Activated CD4-positive, CD25-positive, alpha-beta regulatory T cell treated with anti-CD3 and anti-CD28 coated beads, Interleukin-2, amount 50 U/mL, for 72 hours (primary cell): ENCODE results near the gene SHC3.

Source experiments
- DNase-seq: peaks from one replicate; pipeline ENCODE4 v3.0.0; 2021

SHC3 gene

GRCh38 chr9:89153232-89154017 lies 25.2 kb downstream of the SHC3 start:
- no peak for DNase-seq

GRCh38 chr9:89149726-89150125 lies 28.9 kb downstream of the SHC3 start:
- DNase-seq: no peak

GRCh38 chr9:89145097-89145496 lies 33.5 kb downstream of the SHC3 start:
- DNase-seq: no peak

GRCh38 chr9:89144238-89144637 lies 34.4 kb downstream of the SHC3 start:
- DNase-seq: no peak

GRCh38 chr9:89143266-89143665 lies 35.4 kb downstream of the SHC3 start:
- DNase-seq: no peak

GRCh38 chr9:89139455-89139854 lies 39.2 kb downstream of the SHC3 start:
- DNase-seq: no peak

GRCh38 chr9:89138463-89139390 lies 39.9 kb downstream of the SHC3 start:
- no peak for DNase-seq

- DNase-seq: no peak
Observed at GRCh38 chr9:89137542-89138462, 40.8 kb downstream of the SHC3 start.

- DNase-seq: no peak
Observed at GRCh38 chr9:89135591-89136166, 42.9 kb downstream of the SHC3 start.

GRCh38 chr9:89134709-89135108 lies 43.9 kb downstream of the SHC3 start:
- no peak for DNase-seq

GRCh38 chr9:89122949-89123348 lies 55.7 kb downstream of the SHC3 start:
- no peak for DNase-seq

- DNase-seq: no peak
Observed at GRCh38 chr9:89120704-89121103, 57.9 kb downstream of the SHC3 start.

- DNase-seq: no peak
Observed at GRCh38 chr9:89116805-89117192, 61.8 kb downstream of the SHC3 start.

- no peak for DNase-seq
Observed at GRCh38 chr9:89116064-89116804, 62.4 kb downstream of the SHC3 start.

GRCh38 chr9:89115426-89115825 lies 63.2 kb downstream of the SHC3 start:
- DNase-seq: no peak

GRCh38 chr9:89114741-89115140 lies 63.9 kb downstream of the SHC3 start:
- no peak for DNase-seq

GRCh38 chr9:89113851-89114250 lies 64.8 kb downstream of the SHC3 start:
- DNase-seq: no peak

- DNase-seq: no peak
Observed at GRCh38 chr9:89112243-89112642, 66.4 kb downstream of the SHC3 start.

GRCh38 chr9:89109666-89110065 lies 69.0 kb downstream of the SHC3 start:
- no peak for DNase-seq

- DNase-seq: no peak
Observed at GRCh38 chr9:89107406-89107805, 71.2 kb downstream of the SHC3 start.

GRCh38 chr9:89106224-89106851 lies 72.3 kb downstream of the SHC3 start:
- DNase-seq: no peak
